Neural progenitor cell (in vitro differentiated cells): ENCODE data around the gene ZNF169. TPM values are rescaled to one million over a fixed set of nuclear protein-coding genes. Genes with fewer than 3 reads are reported as not detected.

ENCODE experiments used
- DNase-seq: peaks from one replicate; pipeline ENCODE4 v3.0.0-alpha.2; 2016; ENCODE audit warnings: low spot score
- H2AFZ ChIP-seq: fragments of 200-600 bp; sonication (generic); replicated peaks from 2 replicates; pipeline ENCODE4 v1.6.1; 2016; ENCODE audit warnings: antibody characterized with exemption
- H3F3A ChIP-seq: fragments of 200-600 bp; sonication (generic); 2 replicates; pipeline ENCODE4 v1.6.1; 2016; ENCODE audit warnings: antibody characterized with exemption, low read depth
- H3K27ac ChIP-seq: fragments of 200-600 bp; sonication (generic); 2 replicates; pipeline ENCODE4 v1.5.1; 2016; ENCODE audit warnings: mild to moderate bottlenecking
- H3K27me3 ChIP-seq: fragments of 200-600 bp; sonication (generic); 2 replicates; pipeline ENCODE4 v1.6.1; 2016; ENCODE audit warnings: mild to moderate bottlenecking, moderate library complexity
- H3K36me3 ChIP-seq: fragments of 200-600 bp; sonication (generic); 2 replicates; pipeline ENCODE4 v1.5.1; 2016
- H3K4me1 ChIP-seq: fragments of 200-600 bp; sonication (generic); 2 replicates; pipeline ENCODE4 v1.6.1; 2016; ENCODE audit warnings: mixed run types
- H3K4me2 ChIP-seq: fragments of 200-600 bp; sonication (generic); 2 replicates; pipeline ENCODE4 v1.6.1; 2016
- H3K4me3 ChIP-seq: fragments of 200-600 bp; sonication (generic); 2 replicates; pipeline ENCODE4 v1.5.1; 2016
- H3K79me2 ChIP-seq: fragments of 200-600 bp; sonication (generic); 2 replicates; pipeline ENCODE4 v1.6.1; 2016; ENCODE audit warnings: low read depth
- H3K9ac ChIP-seq: fragments of 200-600 bp; sonication (generic); 2 replicates; pipeline ENCODE4 v1.6.1; 2016
- H3K9me3 ChIP-seq: fragments of 200-600 bp; sonication (generic); 2 replicates; pipeline ENCODE4 v1.5.1; 2016; ENCODE audit warnings: low read depth
- H4K20me1 ChIP-seq: fragments of 200-600 bp; sonication (generic); 2 replicates; pipeline ENCODE4 v1.6.1; 2016; ENCODE audit warnings: low read depth
- H3K27ac Mint-ChIP-seq: 3 replicates; pipeline ENCODE4 v1.8.0; 2021; ENCODE audit warnings: mixed read lengths
- H3K27me3 Mint-ChIP-seq: 2 replicates; pipeline ENCODE4 v1.8.0; 2022; ENCODE audit warnings: low read depth, mild to moderate bottlenecking, inconsistent platforms, moderate library complexity, mixed read lengths; ENCODE audit not compliant: insufficient read depth
- H3K36me3 Mint-ChIP-seq: 3 replicates; pipeline ENCODE4 v1.8.0; 2021; ENCODE audit warnings: mixed read lengths
- H3K4me1 Mint-ChIP-seq: 3 replicates; pipeline ENCODE4 v1.8.0; 2021; ENCODE audit warnings: mixed read lengths
- H3K4me3 Mint-ChIP-seq: 3 replicates; pipeline ENCODE4 v1.8.0; 2021; ENCODE audit warnings: mild to moderate bottlenecking, moderate library complexity, mixed read lengths
- H3K9me3 Mint-ChIP-seq: 3 replicates; pipeline ENCODE4 v1.8.0; 2020; ENCODE audit warnings: mixed read lengths
- EZH2 ChIP-seq: fragments of 200-600 bp; sonication (generic); IDR thresholded peaks from 2 replicates; pipeline ENCODE4 v1.6.1; 2017; ENCODE audit warnings: antibody characterized with exemption, mild to moderate bottlenecking, moderate library complexity
- EZH2phosphoT487 ChIP-seq: fragments of 200-600 bp; sonication (generic); IDR thresholded peaks from 2 replicates; pipeline ENCODE4 v1.6.1; 2017; ENCODE audit warnings: antibody characterized with exemption
- total RNA-seq: library from RNA; depleted of rRNA; stranded (reverse); fragments of >200 nt; gene quantifications from 2 replicates; pipeline ENCODE4 v1.2.3, GENCODE V29; 2015; ENCODE audit warnings: low replicate concordance
- TF ChIP-seq, protein P1 (sequence below): fragments of 200-600 bp; sonication (generic); IDR thresholded peaks from 2 replicates; pipeline ENCODE4 v1.5.1; 2017; ENCODE audit warnings: antibody characterized with exemption, mild to moderate bottlenecking

ZNF169 gene
- total RNA-seq, result 9.4 and 14.4 TPM in 2 replicates

DNA sequence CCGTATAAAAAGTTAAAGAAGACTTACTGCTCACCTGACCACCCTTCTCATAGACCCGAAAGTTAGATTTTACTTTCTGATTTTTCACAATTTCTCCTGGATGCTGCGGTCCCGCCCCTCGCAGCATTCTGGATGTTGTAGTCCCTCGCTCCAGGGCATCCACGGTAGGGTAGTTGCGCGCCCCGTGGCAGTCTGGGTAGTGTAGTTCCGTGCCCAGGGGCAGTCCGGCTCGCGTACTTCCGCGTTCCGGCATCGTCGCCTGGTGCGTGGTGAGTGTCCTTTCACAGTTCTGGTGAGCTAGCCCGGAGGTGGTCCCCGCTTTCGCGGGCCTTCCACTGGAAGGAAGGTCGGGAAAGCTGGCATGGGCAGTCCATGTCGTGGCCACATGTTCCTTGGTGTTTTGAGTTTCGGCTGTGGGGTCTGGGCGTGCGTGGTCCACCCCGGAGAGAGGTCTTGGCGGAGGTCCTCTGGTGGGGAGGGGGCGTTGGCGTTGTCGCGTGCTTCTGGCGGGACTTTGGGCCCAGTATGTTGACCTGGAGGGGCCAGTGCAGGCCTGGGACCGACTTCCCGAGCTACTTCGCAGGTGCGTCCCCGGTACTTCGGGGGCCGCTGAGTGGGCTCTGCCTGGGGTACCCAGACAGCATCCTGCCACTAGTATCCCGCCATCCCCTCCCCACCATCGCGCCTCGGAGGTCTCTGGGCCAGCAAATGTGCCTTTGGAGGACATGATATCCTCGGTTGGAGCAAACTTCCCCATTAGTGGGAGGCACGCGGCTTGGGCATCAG, at the start of gene ZNF169:
Gene ZNF169, plus strand, starts transcription at position 222 of the 786 bp plus-strand sequence. CDS start 19,515 bp downstream, outside the sequence.
- Mint-ChIP-seq H3K4me3 (peak within 1 kb of the TSS; percentile 99), H3K27ac (peak within 1 kb of the TSS; percentile 95), H3K27me3 (peaks cover 5% of the 10 kb centered on the region), H3K9me3 (no peaks in the 10 kb centered on the region), H3K36me3 (peaks cover 14% of the 10 kb centered on the region), H3K4me1 (peaks cover 10% of the 10 kb centered on the region)
- Histone ChIP-seq H3K4me1 (no peaks in the 10 kb centered on the region), H3K9ac (peak within 1 kb of the TSS; percentile 12), H3K27me3 (no peaks in the 10 kb centered on the region), H4K20me1 (no peaks in the 10 kb centered on the region), H3K4me3 (peak within 1 kb of the TSS; percentile 73), H3K4me2 (peak within 1 kb of the TSS; percentile 79), H3K79me2 (peaks cover 33% of the 10 kb centered on the region), H3K9me3 (no peaks in the 10 kb centered on the region), H3K27ac (no peak within 1 kb of the TSS), H3K36me3 (no peaks in the 10 kb centered on the region), H3F3A (no peaks in the 10 kb centered on the region), H2AFZ (peak within 1 kb of the TSS; percentile 77)
- no peak for TF ChIP-seq EZH2
- TF ChIP-seq, protein P1, sequence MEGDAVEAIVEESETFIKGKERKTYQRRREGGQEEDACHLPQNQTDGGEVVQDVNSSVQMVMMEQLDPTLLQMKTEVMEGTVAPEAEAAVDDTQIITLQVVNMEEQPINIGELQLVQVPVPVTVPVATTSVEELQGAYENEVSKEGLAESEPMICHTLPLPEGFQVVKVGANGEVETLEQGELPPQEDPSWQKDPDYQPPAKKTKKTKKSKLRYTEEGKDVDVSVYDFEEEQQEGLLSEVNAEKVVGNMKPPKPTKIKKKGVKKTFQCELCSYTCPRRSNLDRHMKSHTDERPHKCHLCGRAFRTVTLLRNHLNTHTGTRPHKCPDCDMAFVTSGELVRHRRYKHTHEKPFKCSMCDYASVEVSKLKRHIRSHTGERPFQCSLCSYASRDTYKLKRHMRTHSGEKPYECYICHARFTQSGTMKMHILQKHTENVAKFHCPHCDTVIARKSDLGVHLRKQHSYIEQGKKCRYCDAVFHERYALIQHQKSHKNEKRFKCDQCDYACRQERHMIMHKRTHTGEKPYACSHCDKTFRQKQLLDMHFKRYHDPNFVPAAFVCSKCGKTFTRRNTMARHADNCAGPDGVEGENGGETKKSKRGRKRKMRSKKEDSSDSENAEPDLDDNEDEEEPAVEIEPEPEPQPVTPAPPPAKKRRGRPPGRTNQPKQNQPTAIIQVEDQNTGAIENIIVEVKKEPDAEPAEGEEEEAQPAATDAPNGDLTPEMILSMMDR, result no peak
- DNase-seq, result peak; percentile 91

DNA sequence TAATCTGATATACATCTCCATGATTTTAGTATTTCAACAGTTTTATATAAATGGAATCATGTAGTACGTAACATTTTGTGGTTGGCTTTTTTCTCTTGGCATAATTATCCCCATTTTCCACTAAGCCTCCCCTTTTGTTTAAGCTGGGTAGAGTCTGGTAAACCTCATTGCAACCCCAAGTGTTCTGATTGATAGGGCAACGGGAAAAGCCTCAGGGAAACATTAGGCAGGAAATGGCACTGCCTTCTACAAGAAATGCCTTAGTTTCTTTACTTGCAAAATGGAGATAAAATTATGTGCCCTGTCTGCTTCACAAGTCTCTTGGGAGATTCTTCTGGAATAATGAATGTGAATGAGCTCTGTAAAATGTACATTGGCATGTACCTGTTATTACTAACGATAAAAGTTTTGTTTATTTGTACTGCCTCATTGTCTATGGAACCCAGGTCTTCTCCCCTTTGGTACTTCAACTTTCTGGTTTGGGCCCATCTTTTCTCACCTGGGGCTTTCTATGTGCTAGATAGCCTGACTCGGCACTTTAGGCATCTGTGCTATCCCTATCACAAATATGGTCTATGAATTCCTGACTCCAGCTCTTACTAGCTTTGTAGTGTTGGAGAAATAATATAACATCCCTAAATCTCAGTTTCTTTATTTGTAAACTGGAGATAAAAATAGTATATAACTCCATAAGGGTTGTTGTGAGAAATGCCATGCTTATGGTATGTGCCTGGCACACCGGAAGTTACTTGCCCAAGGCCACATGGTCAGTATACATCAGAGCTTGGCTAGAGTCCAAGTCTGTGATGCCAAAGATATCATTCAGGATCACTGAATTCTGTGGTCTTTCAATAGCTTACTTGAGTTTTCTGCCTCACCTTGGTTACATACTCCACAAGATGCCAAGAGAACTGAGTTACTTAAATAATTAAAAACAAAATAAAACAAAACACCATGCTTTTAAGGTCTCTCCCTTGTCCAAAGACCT, 48.2 kb upstream of the ZNF169 start:
- no peaks in the 10 kb centered on the region for H3K79me2 ChIP-seq
- no peaks in the 10 kb centered on the region for H3K9me3 ChIP-seq
- Mint-ChIP-seq H3K36me3 (no peaks in the 10 kb centered on the region), H3K9me3 (peaks cover 8% of the 10 kb centered on the region), H3K27ac (no peak overlapping the region), H3K4me3 (no peak overlapping the region), H3K4me1 (no peaks in the 10 kb centered on the region), H3K27me3 (no peaks in the 10 kb centered on the region)
- H3K27ac ChIP-seq, result no peak overlapping the region
- H3K27me3 ChIP-seq, result no peaks in the 10 kb centered on the region
- no peaks in the 10 kb centered on the region for H3F3A ChIP-seq
- no peaks in the 10 kb centered on the region for H4K20me1 ChIP-seq
- TF ChIP-seq EZH2phosphoT487 (no peak), EZH2 (no peak)
- TF ChIP-seq, protein P1, result no peak
- H2AFZ ChIP-seq, result no peak overlapping the region
- H3K4me3 ChIP-seq, result no peak overlapping the region
- H3K4me2 ChIP-seq, result no peak overlapping the region
- no peak for DNase-seq
- no peaks in the 10 kb centered on the region for H3K4me1 ChIP-seq
- H3K36me3 ChIP-seq, result no peaks in the 10 kb centered on the region
- no peak overlapping the region for H3K9ac ChIP-seq

DNA sequence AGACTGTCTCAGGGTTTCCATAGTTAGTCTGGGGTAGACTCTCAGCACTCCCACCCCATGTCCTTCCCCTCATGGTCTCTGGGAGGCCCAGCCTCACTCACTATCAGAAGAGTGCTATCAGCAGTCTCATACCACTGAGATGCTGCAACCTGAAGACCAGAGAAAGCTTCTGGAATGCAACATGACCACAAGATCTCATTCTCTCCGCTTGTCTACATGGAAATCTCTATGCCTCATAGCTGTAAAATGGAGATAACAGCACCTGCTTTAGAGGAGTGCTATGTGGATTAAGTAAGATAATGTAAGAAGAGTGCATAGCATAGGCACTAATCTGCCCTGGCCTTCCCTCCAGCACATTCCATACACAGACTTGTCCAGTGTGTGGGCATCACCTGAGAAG, 47.0 kb upstream of the ZNF169 start:
- no peaks in the 10 kb centered on the region for H3K4me1 ChIP-seq
- no peak overlapping the region for H3K4me2 ChIP-seq
- no peaks in the 10 kb centered on the region for H4K20me1 ChIP-seq
- H3K79me2 ChIP-seq, result no peaks in the 10 kb centered on the region
- H2AFZ ChIP-seq, result peak overlapping the region; percentile 13
- Mint-ChIP-seq H3K27ac (no peak overlapping the region), H3K27me3 (no peaks in the 10 kb centered on the region), H3K4me3 (no peak overlapping the region), H3K4me1 (no peaks in the 10 kb centered on the region), H3K36me3 (no peaks in the 10 kb centered on the region), H3K9me3 (peaks cover 7% of the 10 kb centered on the region)
- H3K27ac ChIP-seq, result no peak overlapping the region
- no peaks in the 10 kb centered on the region for H3K27me3 ChIP-seq
- no peak overlapping the region for H3K4me3 ChIP-seq
- H3K9me3 ChIP-seq, result no peaks in the 10 kb centered on the region
- H3F3A ChIP-seq, result no peaks in the 10 kb centered on the region
- H3K36me3 ChIP-seq, result no peaks in the 10 kb centered on the region
- no peak for DNase-seq
- TF ChIP-seq, protein P1, result no peak
- no peak for TF ChIP-seq EZH2
- no peak for TF ChIP-seq EZH2phosphoT487
- H3K9ac ChIP-seq, result no peak overlapping the region
